ENCODE results near the gene C8A. TPM values are rescaled to one million over a fixed set of nuclear protein-coding genes. Genes with fewer than 3 reads are reported as not detected.

The C8A gene
- total RNA-seq, 1 donor from 2014 or later, result not detected

DNA sequence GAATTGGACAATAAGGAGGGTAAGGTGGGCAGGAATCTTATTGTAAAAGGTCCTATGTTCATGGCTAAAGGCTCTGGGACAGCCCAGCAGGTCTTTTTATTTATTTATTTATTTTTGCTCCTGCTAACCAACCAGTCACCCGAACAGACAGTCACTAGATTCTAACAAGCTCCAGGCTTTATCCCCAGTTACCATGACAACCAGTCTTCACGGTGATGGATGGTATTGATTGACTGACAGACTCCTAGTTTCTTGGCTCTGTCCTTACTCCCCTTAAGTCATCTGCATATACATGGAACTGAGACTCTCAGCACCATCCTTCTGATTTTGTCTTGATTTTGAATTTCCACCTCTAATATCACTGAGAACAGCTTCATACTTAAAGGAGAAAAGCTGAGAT, 44.3 kb downstream of the C8A start:
- H3K4me3 ChIP-seq, result no peak overlapping the region
- intact Hi-C loops (cut with micrococcal nuclease), result no loop called here
- no peaks in the 10 kb centered on the region for H3K36me3 ChIP-seq
- no peak for DNase-seq
- H3K4me1 ChIP-seq, result peaks cover 21% of the 10 kb centered on the region
- H3K9me3 ChIP-seq (replicated peaks), result no peaks in the 10 kb centered on the region
- H3K27ac ChIP-seq (replicated peaks), result no peak overlapping the region
- TF ChIP-seq, protein P1, sequence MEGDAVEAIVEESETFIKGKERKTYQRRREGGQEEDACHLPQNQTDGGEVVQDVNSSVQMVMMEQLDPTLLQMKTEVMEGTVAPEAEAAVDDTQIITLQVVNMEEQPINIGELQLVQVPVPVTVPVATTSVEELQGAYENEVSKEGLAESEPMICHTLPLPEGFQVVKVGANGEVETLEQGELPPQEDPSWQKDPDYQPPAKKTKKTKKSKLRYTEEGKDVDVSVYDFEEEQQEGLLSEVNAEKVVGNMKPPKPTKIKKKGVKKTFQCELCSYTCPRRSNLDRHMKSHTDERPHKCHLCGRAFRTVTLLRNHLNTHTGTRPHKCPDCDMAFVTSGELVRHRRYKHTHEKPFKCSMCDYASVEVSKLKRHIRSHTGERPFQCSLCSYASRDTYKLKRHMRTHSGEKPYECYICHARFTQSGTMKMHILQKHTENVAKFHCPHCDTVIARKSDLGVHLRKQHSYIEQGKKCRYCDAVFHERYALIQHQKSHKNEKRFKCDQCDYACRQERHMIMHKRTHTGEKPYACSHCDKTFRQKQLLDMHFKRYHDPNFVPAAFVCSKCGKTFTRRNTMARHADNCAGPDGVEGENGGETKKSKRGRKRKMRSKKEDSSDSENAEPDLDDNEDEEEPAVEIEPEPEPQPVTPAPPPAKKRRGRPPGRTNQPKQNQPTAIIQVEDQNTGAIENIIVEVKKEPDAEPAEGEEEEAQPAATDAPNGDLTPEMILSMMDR (IDR thresholded peaks at IDR 0.05; ENCODE audit: borderline replicate concordance), result no peak
- peaks cover 7% of the 10 kb centered on the region for H3K27me3 ChIP-seq (ENCODE audit: low read depth)

DNA sequence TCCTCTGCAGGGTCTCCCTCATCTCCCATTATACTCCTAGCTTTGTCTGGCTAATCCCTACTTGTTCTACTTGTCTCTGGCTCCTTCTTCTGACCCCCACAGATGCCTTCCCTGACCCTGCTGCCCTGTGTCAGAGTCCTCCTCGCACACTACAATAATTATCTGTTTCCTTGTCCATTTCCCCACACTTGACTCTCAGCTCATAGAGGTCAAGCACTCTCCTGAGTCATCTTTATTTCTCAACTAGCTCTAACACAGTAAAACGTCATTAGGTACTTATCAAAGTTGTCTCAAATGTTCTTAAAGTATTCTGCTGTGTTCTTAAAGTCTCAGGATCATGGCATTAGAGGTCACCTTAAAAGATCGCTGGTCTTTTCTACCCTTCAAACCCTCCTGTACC, 47.1 kb downstream of the C8A start:
- H3K36me3 ChIP-seq, result no peaks in the 10 kb centered on the region
- peaks cover 7% of the 10 kb centered on the region for H3K27me3 ChIP-seq (ENCODE audit: low read depth)
- DNase-seq, result no peak
- H3K27ac ChIP-seq (replicated peaks), result no peak overlapping the region
- intact Hi-C loops (cut with micrococcal nuclease), result no loop called here
- no peaks in the 10 kb centered on the region for H3K9me3 ChIP-seq (replicated peaks)
- H3K4me3 ChIP-seq, result no peak overlapping the region
- TF ChIP-seq, protein P1 (IDR thresholded peaks at IDR 0.05; ENCODE audit: borderline replicate concordance), result no peak
- peaks cover 18% of the 10 kb centered on the region for H3K4me1 ChIP-seq

DNA sequence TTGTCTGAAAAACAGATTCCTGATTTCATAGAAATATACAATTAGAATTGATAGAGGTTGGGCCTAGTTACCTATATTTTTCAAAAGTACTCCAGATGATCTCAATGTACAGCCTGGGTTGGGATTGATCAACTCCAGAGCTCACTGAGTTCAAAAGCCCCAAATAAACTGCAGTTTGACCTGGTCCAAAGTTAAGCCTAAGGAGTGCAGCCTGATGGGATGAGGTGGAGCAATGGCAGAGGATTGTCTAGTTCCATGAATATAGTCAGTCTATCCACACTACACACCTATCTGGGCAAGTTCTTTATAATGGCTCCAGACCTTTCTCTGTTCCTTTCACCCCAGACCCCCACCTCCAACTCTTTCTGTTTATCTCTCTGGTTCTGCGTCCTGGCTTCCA, 49.2 kb downstream of the C8A start:
- no peak for DNase-seq
- intact Hi-C loops (cut with micrococcal nuclease), result no loop called here

DNA sequence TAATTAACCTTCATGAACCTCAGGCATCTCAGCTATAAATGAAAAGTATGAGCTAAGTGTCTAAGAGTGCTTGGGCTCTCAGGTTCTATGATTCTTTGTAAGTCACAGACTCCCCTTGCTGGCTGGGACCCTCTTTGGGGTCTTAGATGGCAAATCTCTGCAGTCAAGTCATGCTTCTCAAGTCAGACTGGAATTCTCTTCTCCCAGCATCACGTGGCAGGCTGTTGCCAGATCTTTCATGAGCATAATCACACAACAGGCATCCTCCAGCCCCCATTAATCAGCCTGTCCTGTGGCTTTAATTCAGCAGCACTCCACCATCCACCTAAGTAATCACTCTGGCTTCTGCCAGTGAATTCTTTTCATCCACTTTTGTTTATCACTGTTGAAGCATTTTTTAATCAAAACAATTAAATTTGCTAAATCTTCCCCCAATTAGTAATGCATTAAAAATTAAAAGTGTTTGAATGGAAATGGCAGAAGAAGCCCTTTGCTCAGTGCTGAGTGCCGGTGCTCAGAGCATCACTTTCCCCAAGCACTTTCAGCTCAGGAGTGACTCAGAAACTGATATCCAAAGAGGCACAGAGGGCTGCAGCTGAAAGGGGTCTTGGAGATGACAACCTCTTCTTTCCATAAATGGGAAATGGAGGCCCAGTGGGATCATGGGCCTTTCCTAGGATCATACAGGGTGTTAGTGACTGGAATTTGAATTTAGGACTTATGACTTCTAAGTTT, 50.2 kb downstream of the C8A start:
- intact Hi-C loops (cut with micrococcal nuclease), result no loop called here
- TF ChIP-seq, protein P1 (IDR thresholded peaks at IDR 0.05; ENCODE audit: borderline replicate concordance), result no peak
- Histone ChIP-seq H3K36me3 (no peaks in the 10 kb centered on the region), H3K27me3 (ENCODE audit: low read depth) (peaks cover 7% of the 10 kb centered on the region), H3K27ac (replicated peaks) (no peak overlapping the region), H3K9me3 (replicated peaks) (no peaks in the 10 kb centered on the region), H3K4me3 (no peak overlapping the region), H3K4me1 (no peaks in the 10 kb centered on the region)
- no peak for DNase-seq

More for the DNA sequence above, 49.2 kb downstream of the C8A start:
- peaks cover 7% of the 10 kb centered on the region for H3K27me3 ChIP-seq (ENCODE audit: low read depth)
- TF ChIP-seq, protein P1 (IDR thresholded peaks at IDR 0.05; ENCODE audit: borderline replicate concordance), result no peak
- no peaks in the 10 kb centered on the region for H3K4me1 ChIP-seq
- no peak overlapping the region for H3K4me3 ChIP-seq
- H3K27ac ChIP-seq (replicated peaks), result no peak overlapping the region
- no peaks in the 10 kb centered on the region for H3K36me3 ChIP-seq
- H3K9me3 ChIP-seq (replicated peaks), result no peaks in the 10 kb centered on the region

DNA sequence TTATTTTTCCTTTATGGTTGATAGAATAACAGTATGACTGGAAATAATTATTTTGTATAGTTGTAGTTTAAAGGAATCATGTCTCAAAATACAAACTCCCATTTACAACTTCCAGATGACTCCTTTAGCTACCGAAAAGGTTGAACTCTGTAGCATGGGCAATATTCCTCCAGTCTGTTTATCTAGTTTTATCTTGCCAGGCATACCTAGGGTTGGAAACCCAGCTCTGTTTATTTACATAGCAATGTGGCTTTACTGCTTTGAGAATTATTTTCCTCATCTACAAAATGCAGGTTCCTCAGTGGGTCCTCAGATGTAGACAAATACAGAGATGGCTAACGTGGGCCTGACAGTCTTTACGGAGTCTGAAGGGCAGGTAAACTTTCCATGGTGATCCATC, 51.1 kb downstream of the C8A start:
- peaks cover 6% of the 10 kb centered on the region for H3K4me1 ChIP-seq
- H3K9me3 ChIP-seq (replicated peaks), result no peaks in the 10 kb centered on the region
- TF ChIP-seq, protein P1 (IDR thresholded peaks at IDR 0.05; ENCODE audit: borderline replicate concordance), result no peak
- H3K4me3 ChIP-seq, result no peak overlapping the region
- no peak for DNase-seq
- H3K36me3 ChIP-seq, result no peaks in the 10 kb centered on the region
- intact Hi-C loops (cut with micrococcal nuclease), result no loop called here
- H3K27me3 ChIP-seq (ENCODE audit: low read depth), result peaks cover 7% of the 10 kb centered on the region
- H3K27ac ChIP-seq (replicated peaks), result no peak overlapping the region

Data from left ventricle myocardium inferior (tissue), 1 donor.